GM12878 (cell line): ENCODE results near the gene NCAN. TPM values are rescaled to one million over a fixed set of nuclear protein-coding genes. Genes with fewer than 3 reads are reported as not detected.

Source experiments
- ATAC-seq: fragments of 200-7000 bp; cut with Tn5 transposase; 3 replicates; pipeline ENCODE4 v1.9.1; 2020; ENCODE audit warnings: mild to moderate bottlenecking, moderate library complexity
- BruUV-seq: library from RNA; stranded (reverse); fragments of 400-500 nt; replicated peaks from 2 replicates; lab custom pipeline; 2021; lab: Mats Ljungman, UMichigan
- CTCF ChIA-PET: fragments of 300-600 bp; sonication (Branson Sonifier 250); formaldehyde crosslinking; extraction: SDS; loops from one replicate; lab custom pipeline; 2021; ENCODE audit warnings: inconsistent platforms; lab: Yijun Ruan, JAX
- POLR2A ChIA-PET: fragments of 350-600 bp; formaldehyde crosslinking; extraction: SDS; loops from one replicate; lab custom pipeline; 2021; ENCODE audit warnings: inconsistent platforms; lab: Charles Lee
- RAD21 ChIA-PET: fragments of 300-600 bp; sonication (Branson Sonifier 250); formaldehyde crosslinking; loops from one replicate; lab custom pipeline; 2023; ENCODE audit warnings: antibody characterized with exemption; ENCODE audit not compliant: unreplicated experiment; lab: Charles Lee
- SMC1A ChIA-PET: fragments of 300-600 bp; sonication (Branson Sonifier 250); formaldehyde crosslinking; loops from one replicate; lab custom pipeline; 2023; ENCODE audit not compliant: unreplicated experiment, uncharacterized antibody; lab: Charles Lee
- DNase-seq: peaks from one replicate; pipeline ENCODE4 v3.0.0-alpha.2; 2011; ENCODE audit warnings: low read depth, low spot score
- FAIRE-seq: peaks from 3 replicates; lab custom pipeline; 2011; peaks lifted over from hg19 to GRCh38; lab: Jason Lieb, UNC
- H2AFZ ChIP-seq: 2 replicates; pipeline ENCODE4 v1.6.0; 2011; ENCODE audit warnings: low read depth, low read length, control low read depth; ENCODE audit not compliant: control insufficient read depth
- H3K27ac ChIP-seq: 2 replicates; pipeline ENCODE4 v1.5.1; 2011; ENCODE audit warnings: control low read depth; ENCODE audit not compliant: control insufficient read depth, insufficient read depth
- H3K27me3 ChIP-seq, 2 experiments: replicated peaks in 1 of 2; 2 replicates each; pipeline versions ENCODE4 v1.6.0 to v1.6.1; 2011; ENCODE audit warnings: low read length in 1 of 2; ENCODE audit not compliant: control insufficient read depth in 2 of 2, insufficient read depth in 2 of 2
- H3K36me3 ChIP-seq, 2 experiments: 2 replicates each; pipeline ENCODE4 v1.5.1; 2011; ENCODE audit warnings: low read length in 1 of 2; ENCODE audit not compliant: control insufficient read depth in 2 of 2, insufficient read depth in 2 of 2
- H3K4me1 ChIP-seq: 2 replicates; pipeline ENCODE4 v1.6.1; 2011; ENCODE audit warnings: mild to moderate bottlenecking, low read length, moderate library complexity, mixed read lengths; ENCODE audit not compliant: control insufficient read depth, insufficient read depth
- H3K4me2 ChIP-seq: 2 replicates; pipeline ENCODE4 v1.6.0; 2011; ENCODE audit warnings: control low read depth; ENCODE audit not compliant: control insufficient read depth, insufficient read depth
- H3K4me3 ChIP-seq: fragments of 200-600 bp; sonication (generic); 2 replicates; pipeline ENCODE4 v1.5.1; 2016
- H3K79me2 ChIP-seq: 2 replicates; pipeline ENCODE4 v1.6.0; 2011; ENCODE audit warnings: low read length; ENCODE audit not compliant: control insufficient read depth, insufficient read depth
- H3K9ac ChIP-seq: 2 replicates; pipeline ENCODE4 v1.8.0; 2011; ENCODE audit warnings: low read length, control low read depth, mixed read lengths; ENCODE audit not compliant: control insufficient read depth, insufficient read depth
- H3K9me3 ChIP-seq: replicated peaks from 3 replicates; pipeline ENCODE4 v1.5.1; 2011; ENCODE audit warnings: mild to moderate bottlenecking, low read length; ENCODE audit not compliant: control insufficient read depth, insufficient read depth
- H4K20me1 ChIP-seq: 2 replicates; pipeline ENCODE4 v1.6.0; 2011; ENCODE audit not compliant: control insufficient read depth, insufficient read depth
- BCL11A ChIP-seq: IDR thresholded peaks from 2 replicates; pipeline ENCODE4 v1.6.1; 2011; ENCODE audit warnings: low read depth, low read length
- CBX5 ChIP-seq: sonication (generic); IDR thresholded peaks from 2 replicates; pipeline ENCODE4 v1.6.1; 2016; ENCODE audit warnings: low read depth, moderate library complexity, mild to moderate bottlenecking, inconsistent platforms
- EGR1 ChIP-seq, 2 experiments: IDR thresholded peaks; 1 replicate in 1 of 2; 2 replicates in 1 of 2; pipeline ENCODE4 v1.6.1; 2011 to 2012; ENCODE audit warnings: low read depth in 2 of 2, low read length in 2 of 2, borderline replicate concordance in 1 of 2, mild to moderate bottlenecking in 1 of 2, moderate library complexity in 1 of 2
- IKZF1 ChIP-seq: fragments of 450-650 bp; conservative IDR thresholded peaks from 2 replicates; pipeline ENCODE4 v1.6.1; 2017; ENCODE audit warnings: antibody characterized with exemption, mild to moderate bottlenecking
- JUND ChIP-seq: IDR thresholded peaks from 2 replicates; pipeline ENCODE4 v1.6.1; 2012; ENCODE audit warnings: low read depth, mild to moderate bottlenecking, low read length, improper control_type of control experiment, moderate library complexity
- KAT2A ChIP-seq: conservative IDR thresholded peaks from 2 replicates; pipeline ENCODE4 v1.6.1; 2011; ENCODE audit warnings: low read depth, low read length; ENCODE audit not compliant: control insufficient read depth
- NFYA ChIP-seq: IDR thresholded peaks from 2 replicates; pipeline ENCODE4 v1.6.1; 2011; ENCODE audit warnings: low read depth, mild to moderate bottlenecking, low read length, improper control_type of control experiment, borderline replicate concordance
- NR2C2 ChIP-seq: IDR thresholded peaks from 2 replicates; pipeline ENCODE4 v1.6.1; 2011; ENCODE audit warnings: borderline replicate concordance, low read depth; ENCODE audit not compliant: control insufficient read depth, insufficient read length
- POLR2A ChIP-seq: IDR thresholded peaks from 2 replicates; pipeline ENCODE4 v1.6.1; 2011; ENCODE audit warnings: low read depth, mild to moderate bottlenecking, low read length
- RELA ChIP-seq: fragments of 450-650 bp; IDR thresholded peaks from 2 replicates; pipeline ENCODE4 v1.8.0; 2014; ENCODE audit warnings: borderline replicate concordance; ENCODE audit not compliant: partially characterized antibody
- RFX5 ChIP-seq: IDR thresholded peaks from 2 replicates; pipeline ENCODE4 v1.6.1; 2011; ENCODE audit warnings: low read depth, low read length, improper control_type of control experiment
- RUNX3 ChIP-seq: IDR thresholded peaks from 2 replicates; pipeline ENCODE4 v1.6.1; 2012; ENCODE audit warnings: low read length, inconsistent platforms
- SMAD5 ChIP-seq: IDR thresholded peaks from 2 replicates; pipeline ENCODE4 v1.6.1; 2016; ENCODE audit warnings: antibody characterized with exemption, low read depth
- STAT1 ChIP-seq: fragments of 450-650 bp; conservative IDR thresholded peaks from 2 replicates; pipeline ENCODE4 v1.6.1; 2014; ENCODE audit warnings: antibody characterized with exemption, mild to moderate bottlenecking
- SUZ12 ChIP-seq: fragments of 200-600 bp; sonication (generic); IDR thresholded peaks from one replicate; pipeline ENCODE4 v1.6.1; 2018; ENCODE audit warnings: antibody characterized with exemption, mild to moderate bottlenecking; ENCODE audit not compliant: unreplicated experiment
- TCF7 ChIP-seq: IDR thresholded peaks from 2 replicates; pipeline ENCODE4 v1.6.1; 2014; ENCODE audit warnings: antibody characterized with exemption, borderline replicate concordance
- WGBS: methylation state at CpG from one replicate; pipeline ENCODE4 v1.1.6; 2016; ENCODE audit warnings: low lambda C conversion rate; ENCODE audit not compliant: insufficient replicate concordance, insufficient coverage; ENCODE audit errors: missing lambda C conversion rate; 5-methylcytosine and 5-hydroxymethylcytosine counted together
- in situ Hi-C: fragments of 300-500 bp; cut with MboI; formaldehyde crosslinking; loops from 9 replicates; pipeline ENCODE4 v1.14.3; 2018; ENCODE audit warnings: mixed read lengths
- intact Hi-C: fragments of 100-400 bp; cut with micrococcal nuclease; formaldehyde crosslinking; loops from one replicate; pipeline ENCODE4 v1.14.2; 2022; ENCODE audit not compliant: unreplicated experiment
- polyA plus RNA-seq, 11 experiments: library from polyadenylated mRNA; depleted of rRNA in 4 of 11; unstranded in 6 of 11; stranded (reverse) in 5 of 11; fragments of >200 nt; fragmentation: Nextera tagmentation in 4 of 11; fragmentation: Illumina TruSeq in 1 of 11; extraction: Ambion mirVana in 4 of 11; extraction: Trizol in 1 of 11; gene quantifications; 1 replicate in 1 of 11; 2 replicates in 10 of 11; pipeline versions ENCODE4 v1.2.1 to v1.2.3, GENCODE V29; 2011 to 2016; ENCODE audit warnings: inconsistent platforms in 2 of 11, missing spikeins in 2 of 11, low read depth in 1 of 11
- total RNA-seq, 4 experiments: library from RNA; depleted of rRNA in 3 of 4; stranded (reverse); fragments of >200 nt in 3 of 4; fragmentation: Illumina TruSeq in 1 of 4; extraction: Trizol in 1 of 4; gene quantifications; 2 replicates each; pipeline versions ENCODE4 v1.2.1 to v1.2.3, GENCODE V29; 2013 to 2021
- TF ChIP-seq, protein P1 (sequence below): fragments of 450-650 bp; IDR thresholded peaks from 2 replicates; pipeline ENCODE4 v1.6.1; 2017; ENCODE audit warnings: antibody characterized with exemption, mild to moderate bottlenecking, moderate library complexity

Gene NCAN
- total and polyA plus RNA-seq, 10 of the 15 experiments (the other 5 are each of a cell fraction or from before 2014, with no cell fraction given): 0.02 to 0.34 (median 0.12) TPM; not detected in 1

DNA sequence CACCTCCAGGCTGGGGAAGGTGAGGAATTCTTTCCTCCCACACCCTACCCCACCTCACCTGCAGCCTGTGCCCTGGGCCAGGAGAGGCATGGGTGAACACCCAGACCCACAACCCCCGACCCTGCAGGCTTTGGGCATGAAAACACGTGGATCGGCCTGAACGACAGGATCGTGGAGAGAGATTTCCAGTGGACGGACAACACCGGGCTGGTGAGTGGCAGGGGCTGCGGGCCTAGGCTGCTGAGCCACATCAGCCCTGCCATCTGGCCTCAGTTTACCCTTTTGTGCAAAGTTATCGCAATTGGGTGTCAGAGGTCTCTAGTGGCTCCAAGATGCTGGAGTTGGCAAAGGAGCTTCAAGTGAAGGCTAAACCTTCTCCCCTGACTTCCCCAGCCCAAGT lies 28.7 kb downstream of the NCAN start:
- in situ Hi-C loops: no loop called here

More for the DNA sequence above, 28.7 kb downstream of the NCAN start:
- no peak overlapping the region for H3K27ac ChIP-seq
- ChIA-PET POLR2A (no interaction called here), CTCF (no interaction called here), RAD21 (no interaction called here), SMC1A (no interaction called here)
- no peak overlapping the region for H3K4me3 ChIP-seq
- 42% methylated on average over 9 of the region's 9 CpGs for WGBS
- H3K9ac ChIP-seq: no peak overlapping the region
- no peak overlapping the region for H3K4me2 ChIP-seq
- intact Hi-C loops: no loop called here
- H4K20me1 ChIP-seq: no peaks in the 10 kb centered on the region
- TF ChIP-seq NFYA: no peak
- no peak for TF ChIP-seq EGR1 (IDR thresholded peaks at IDR 0.05; ENCODE audit: borderline replicate concordance in 1 of 2, low read depth in 2 of 2, low read length in 2 of 2)
- TF ChIP-seq TCF7: no peak
- TF ChIP-seq SUZ12: no peak
- no peak for TF ChIP-seq SMAD5
- no peak for TF ChIP-seq RELA
- no peak for TF ChIP-seq NR2C2
- TF ChIP-seq CBX5: no peak
- no peak for TF ChIP-seq IKZF1
- no peak for TF ChIP-seq BCL11A
- TF ChIP-seq, protein P1, sequence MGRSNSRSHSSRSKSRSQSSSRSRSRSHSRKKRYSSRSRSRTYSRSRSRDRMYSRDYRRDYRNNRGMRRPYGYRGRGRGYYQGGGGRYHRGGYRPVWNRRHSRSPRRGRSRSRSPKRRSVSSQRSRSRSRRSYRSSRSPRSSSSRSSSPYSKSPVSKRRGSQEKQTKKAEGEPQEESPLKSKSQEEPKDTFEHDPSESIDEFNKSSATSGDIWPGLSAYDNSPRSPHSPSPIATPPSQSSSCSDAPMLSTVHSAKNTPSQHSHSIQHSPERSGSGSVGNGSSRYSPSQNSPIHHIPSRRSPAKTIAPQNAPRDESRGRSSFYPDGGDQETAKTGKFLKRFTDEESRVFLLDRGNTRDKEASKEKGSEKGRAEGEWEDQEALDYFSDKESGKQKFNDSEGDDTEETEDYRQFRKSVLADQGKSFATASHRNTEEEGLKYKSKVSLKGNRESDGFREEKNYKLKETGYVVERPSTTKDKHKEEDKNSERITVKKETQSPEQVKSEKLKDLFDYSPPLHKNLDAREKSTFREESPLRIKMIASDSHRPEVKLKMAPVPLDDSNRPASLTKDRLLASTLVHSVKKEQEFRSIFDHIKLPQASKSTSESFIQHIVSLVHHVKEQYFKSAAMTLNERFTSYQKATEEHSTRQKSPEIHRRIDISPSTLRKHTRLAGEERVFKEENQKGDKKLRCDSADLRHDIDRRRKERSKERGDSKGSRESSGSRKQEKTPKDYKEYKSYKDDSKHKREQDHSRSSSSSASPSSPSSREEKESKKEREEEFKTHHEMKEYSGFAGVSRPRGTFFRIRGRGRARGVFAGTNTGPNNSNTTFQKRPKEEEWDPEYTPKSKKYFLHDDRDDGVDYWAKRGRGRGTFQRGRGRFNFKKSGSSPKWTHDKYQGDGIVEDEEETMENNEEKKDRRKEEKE: no peak
- TF ChIP-seq KAT2A: no peak
- no peak for TF ChIP-seq STAT1
- no peak for TF ChIP-seq RUNX3
- no peak for TF ChIP-seq RFX5
- no peak for TF ChIP-seq POLR2A
- no peak for TF ChIP-seq JUND
- H3K79me2 ChIP-seq: no peaks in the 10 kb centered on the region
- H3K9me3 ChIP-seq: no peaks in the 10 kb centered on the region; the same call in 2 of the 3 replicates
- H3K4me1 ChIP-seq: no peaks in the 10 kb centered on the region
- no peak overlapping the region for H2AFZ ChIP-seq
- H3K36me3 ChIP-seq: no peaks in the 10 kb centered on the region
- no peak for FAIRE-seq
- H3K27me3 ChIP-seq: no peaks in the 10 kb centered on the region
- no TSS peak for BruUV-seq
- no peak for ATAC-seq
- no peak for DNase-seq
